HEK293T (cell line): ENCODE data around the gene ING1.

ENCODE experiments used
- CTCF ChIA-PET: fragments of 350-600 bp; formaldehyde crosslinking; extraction: SDS; loops from one replicate; lab custom pipeline; 2021; ENCODE audit warnings: antibody characterized with exemption, inconsistent platforms; lab: Yijun Ruan, JAX
- POLR2A ChIA-PET: fragments of 350-600 bp; formaldehyde crosslinking; extraction: SDS; loops from one replicate; lab custom pipeline; 2020; ENCODE audit warnings: antibody characterized with exemption, inconsistent platforms; lab: Yijun Ruan, JAX
- DNase-seq: peaks from one replicate; pipeline ENCODE4 v3.0.0; 2012; ENCODE audit warnings: mixed read lengths; ENCODE audit errors: extremely low spot score
- ARNT ChIP-seq: fragments of 450-650 bp; IDR thresholded peaks from 2 replicates; pipeline ENCODE4 v1.6.1; 2017; ENCODE audit warnings: mild to moderate bottlenecking
- BHLHE40 ChIP-seq: fragments of 450-650 bp; IDR thresholded peaks from 2 replicates; pipeline ENCODE4 v1.6.1; 2016; ENCODE audit warnings: mild to moderate bottlenecking, moderate library complexity, borderline replicate concordance
- CTBP1 ChIP-seq: fragments of 450-650 bp; IDR thresholded peaks from 2 replicates; pipeline ENCODE4 v1.6.1; 2016; ENCODE audit warnings: borderline replicate concordance
- ELF4 ChIP-seq: fragments of 450-650 bp; IDR thresholded peaks from 2 replicates; pipeline ENCODE4 v1.6.1; 2017; ENCODE audit warnings: antibody characterized with exemption
- FOXA1 ChIP-seq: fragments of 450-650 bp; IDR thresholded peaks from 2 replicates; pipeline ENCODE4 v1.6.1; 2016; ENCODE audit warnings: mild to moderate bottlenecking
- FOXK2 ChIP-seq: fragments of 450-650 bp; IDR thresholded peaks from 2 replicates; pipeline ENCODE4 v1.6.1; 2016; ENCODE audit warnings: mild to moderate bottlenecking
- FOXM1 ChIP-seq: fragments of 450-650 bp; IDR thresholded peaks from 2 replicates; pipeline ENCODE4 v1.6.1; 2017; ENCODE audit warnings: mild to moderate bottlenecking, borderline replicate concordance
- HDGF ChIP-seq: fragments of 450-650 bp; IDR thresholded peaks from 2 replicates; pipeline ENCODE4 v1.6.1; 2017; ENCODE audit warnings: antibody characterized with exemption, borderline replicate concordance
- L3MBTL2 ChIP-seq: fragments of 450-650 bp; conservative IDR thresholded peaks from 2 replicates; pipeline ENCODE4 v1.6.1; 2016; ENCODE audit warnings: mild to moderate bottlenecking
- LEF1 ChIP-seq: fragments of 450-650 bp; IDR thresholded peaks from 2 replicates; pipeline ENCODE4 v1.6.1; 2017; ENCODE audit warnings: mild to moderate bottlenecking, borderline replicate concordance
- NFRKB ChIP-seq: fragments of 450-650 bp; IDR thresholded peaks from 2 replicates; pipeline ENCODE4 v1.6.1; 2016; ENCODE audit warnings: mild to moderate bottlenecking, moderate library complexity
- PKNOX1 ChIP-seq: fragments of 450-650 bp; IDR thresholded peaks from 2 replicates; pipeline ENCODE4 v1.6.1; 2016
- SP1 ChIP-seq: fragments of 450-650 bp; IDR thresholded peaks from 2 replicates; pipeline ENCODE4 v1.6.1; 2017
- SUZ12 ChIP-seq: fragments of 450-650 bp; IDR thresholded peaks from 2 replicates; pipeline ENCODE4 v1.6.1; 2016; ENCODE audit warnings: mild to moderate bottlenecking
- TARDBP ChIP-seq: fragments of 450-650 bp; IDR thresholded peaks from 2 replicates; pipeline ENCODE4 v1.6.1; 2016
- ZNF384 ChIP-seq: fragments of 450-650 bp; IDR thresholded peaks from 2 replicates; pipeline ENCODE4 v1.6.1; 2016

ING1 gene

DNA sequence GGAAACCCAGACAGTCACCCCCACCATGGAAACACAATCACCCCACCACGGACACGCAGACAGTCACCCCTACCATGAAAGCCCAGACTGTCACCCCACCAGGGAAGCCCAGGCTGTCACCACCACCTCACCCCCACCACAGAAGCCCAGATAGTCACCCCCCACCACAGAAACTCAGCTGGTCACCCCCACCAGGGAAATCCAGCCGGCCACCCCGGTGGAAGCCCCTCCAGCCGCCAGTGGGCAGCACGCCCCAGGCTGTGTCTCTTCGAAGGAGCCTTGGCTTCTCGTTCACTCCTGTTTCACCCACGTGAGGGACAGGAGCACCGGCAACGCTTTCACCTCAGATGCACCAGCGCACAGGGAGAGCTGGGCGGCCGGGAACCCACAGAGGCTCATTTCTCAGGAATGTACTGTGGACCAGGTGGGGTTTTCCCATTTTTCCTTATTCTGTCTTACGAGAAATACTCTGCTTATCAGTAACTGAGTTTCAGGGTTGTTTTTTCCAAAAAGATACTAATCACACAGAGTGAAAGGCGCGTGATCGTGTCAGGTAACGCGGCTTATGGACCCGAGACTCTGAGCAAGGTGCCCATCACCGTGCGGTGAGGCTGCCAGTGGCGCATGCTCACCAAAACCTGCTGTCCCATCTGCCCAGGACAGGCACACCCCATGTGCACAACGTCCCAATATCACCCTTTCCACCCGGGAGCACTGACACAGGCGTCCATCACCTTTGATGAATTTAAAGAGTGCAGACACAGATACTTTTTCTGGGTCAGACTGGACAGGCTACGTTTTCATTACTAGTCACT lies 35.6 kb upstream of the ING1 start:
- POLR2A ChIA-PET: no interaction called here
- TF ChIP-seq FOXM1 (no peak), CTBP1 (no peak), ARNT (no peak), LEF1 (no peak), L3MBTL2 (no peak), FOXK2 (no peak), FOXA1 (no peak), PKNOX1 (no peak), ZNF384 (no peak), BHLHE40 (no peak), ELF4 (no peak)
- no peak for DNase-seq
- CTCF ChIA-PET: no interaction called here

DNA sequence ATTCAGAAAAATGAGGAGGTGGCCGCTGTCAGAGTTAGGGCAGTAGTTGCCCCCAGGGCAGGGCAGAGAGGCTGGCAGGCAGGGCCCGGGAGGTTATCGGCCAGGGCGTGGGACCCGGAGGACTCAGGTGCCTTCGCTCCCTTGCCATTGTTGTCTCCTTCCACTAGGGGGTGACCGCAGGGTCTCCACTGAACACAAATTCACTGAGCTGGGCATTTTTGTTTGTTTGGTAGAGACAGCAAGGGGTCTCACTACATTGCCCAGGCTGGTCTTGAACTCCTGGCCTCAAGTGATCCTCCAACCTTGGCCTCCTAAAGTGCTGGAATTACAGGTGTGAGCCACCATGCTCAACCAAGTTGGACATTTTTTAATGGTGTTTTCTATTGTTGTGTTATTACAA lies 32.6 kb upstream of the ING1 start:
- no peak for TF ChIP-seq LEF1
- TF ChIP-seq TARDBP: no peak
- TF ChIP-seq CTBP1: no peak
- no peak for TF ChIP-seq HDGF
- TF ChIP-seq PKNOX1: no peak
- TF ChIP-seq NFRKB: no peak
- no peak for TF ChIP-seq SP1
- no peak for TF ChIP-seq L3MBTL2
- POLR2A ChIA-PET: no interaction called here
- CTCF ChIA-PET: interaction anchor here (0.7 kb wide), 1 partner anchor 126 kb away, joined by 5 read pairs; no protein-coding TSS in a partner anchor
- DNase-seq: peak; percentile 44

GRCh38 chr13:110681868-110682550 lies 31.5 kb upstream of the ING1 start:
- ChIA-PET POLR2A (no interaction called here), CTCF (no interaction called here)
- no peak for DNase-seq
- no peak for TF ChIP-seq FOXK2
- no peak for TF ChIP-seq BHLHE40
- TF ChIP-seq ELF4: no peak
- no peak for TF ChIP-seq SP1
- no peak for TF ChIP-seq FOXM1
- TF ChIP-seq NFRKB: no peak
- no peak for TF ChIP-seq FOXA1
- no peak for TF ChIP-seq HDGF
- no peak for TF ChIP-seq CTBP1
- TF ChIP-seq L3MBTL2: no peak
- no peak for TF ChIP-seq ZNF384
- no peak for TF ChIP-seq ARNT
- TF ChIP-seq SUZ12: no peak
- no peak for TF ChIP-seq LEF1
- no peak for TF ChIP-seq TARDBP
- no peak for TF ChIP-seq PKNOX1

- CTCF ChIA-PET: interaction anchor here (0.6 to 0.7 kb wide), 2 partner anchors 136 to 373 kb away, joined by 3 read pairs; no protein-coding TSS in a partner anchor
- TF ChIP-seq LEF1 (no peak), CTBP1 (no peak), BHLHE40 (no peak), TARDBP (no peak), FOXM1 (no peak), ZNF384 (no peak), SUZ12 (no peak), SP1 (no peak), HDGF (no peak), ARNT (no peak), ELF4 (no peak), L3MBTL2 (no peak), FOXK2 (no peak), PKNOX1 (no peak), NFRKB (no peak), FOXA1 (no peak)
- POLR2A ChIA-PET: no interaction called here
- DNase-seq: no peak
Observed at GRCh38 chr13:110682746-110683145, 30.8 kb upstream of the ING1 start.

GRCh38 chr13:110683203-110683883 lies 30.2 kb upstream of the ING1 start:
- TF ChIP-seq FOXM1 (no peak), HDGF (no peak), ZNF384 (no peak), SUZ12 (no peak), SP1 (no peak), L3MBTL2 (no peak), FOXK2 (no peak)
- ChIA-PET POLR2A (no interaction called here), CTCF (interaction anchor here (0.6 to 0.7 kb wide), 2 partner anchors 135 to 373 kb away, joined by 3 read pairs; no protein-coding TSS in a partner anchor)
- no peak for DNase-seq
